Measurements from ENCODE around the gene PCNP.
"Not testable (repeated sequence)": the region's sequence is repeated elsewhere in the genome, so short reads cannot be mapped to it uniquely, and the experiment has no call there.

DNA sequence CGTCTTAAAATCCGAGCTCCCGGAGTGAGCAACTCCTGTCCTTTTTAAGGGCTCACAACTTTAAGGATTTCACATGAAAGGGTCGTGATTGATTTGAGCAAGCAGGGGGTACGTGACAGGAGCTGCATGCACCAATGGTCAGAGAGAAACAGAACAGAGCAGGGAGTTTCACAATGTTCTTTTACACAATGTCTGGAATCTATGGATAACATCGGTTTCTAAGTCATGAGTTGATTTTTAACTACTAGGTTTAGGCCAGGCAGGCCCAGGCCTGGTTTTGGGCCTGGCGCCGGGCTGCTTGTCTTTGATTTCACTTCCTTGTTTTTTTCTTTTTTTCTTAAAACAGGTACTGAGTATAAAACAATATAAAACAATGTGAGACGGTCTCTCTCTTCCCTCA lies 39.0 kb downstream of the PCNP start:
- TF ChIP-seq EZH2 (IDR thresholded peaks at IDR 0.05; ENCODE audit: low read depth, unreplicated experiment); POLR2AphosphoS5 (IDR thresholded peaks at IDR 0.05; ENCODE audit: low read depth): not testable (repeated sequence)
- TF ChIP-seq, protein P1, sequence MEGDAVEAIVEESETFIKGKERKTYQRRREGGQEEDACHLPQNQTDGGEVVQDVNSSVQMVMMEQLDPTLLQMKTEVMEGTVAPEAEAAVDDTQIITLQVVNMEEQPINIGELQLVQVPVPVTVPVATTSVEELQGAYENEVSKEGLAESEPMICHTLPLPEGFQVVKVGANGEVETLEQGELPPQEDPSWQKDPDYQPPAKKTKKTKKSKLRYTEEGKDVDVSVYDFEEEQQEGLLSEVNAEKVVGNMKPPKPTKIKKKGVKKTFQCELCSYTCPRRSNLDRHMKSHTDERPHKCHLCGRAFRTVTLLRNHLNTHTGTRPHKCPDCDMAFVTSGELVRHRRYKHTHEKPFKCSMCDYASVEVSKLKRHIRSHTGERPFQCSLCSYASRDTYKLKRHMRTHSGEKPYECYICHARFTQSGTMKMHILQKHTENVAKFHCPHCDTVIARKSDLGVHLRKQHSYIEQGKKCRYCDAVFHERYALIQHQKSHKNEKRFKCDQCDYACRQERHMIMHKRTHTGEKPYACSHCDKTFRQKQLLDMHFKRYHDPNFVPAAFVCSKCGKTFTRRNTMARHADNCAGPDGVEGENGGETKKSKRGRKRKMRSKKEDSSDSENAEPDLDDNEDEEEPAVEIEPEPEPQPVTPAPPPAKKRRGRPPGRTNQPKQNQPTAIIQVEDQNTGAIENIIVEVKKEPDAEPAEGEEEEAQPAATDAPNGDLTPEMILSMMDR (conservative IDR thresholded peaks at IDR 0.05; ENCODE audit: low read depth in 2 of 2) = not testable (repeated sequence)
